ENCODE data around the gene SOX1.

Gene SOX1

DNA sequence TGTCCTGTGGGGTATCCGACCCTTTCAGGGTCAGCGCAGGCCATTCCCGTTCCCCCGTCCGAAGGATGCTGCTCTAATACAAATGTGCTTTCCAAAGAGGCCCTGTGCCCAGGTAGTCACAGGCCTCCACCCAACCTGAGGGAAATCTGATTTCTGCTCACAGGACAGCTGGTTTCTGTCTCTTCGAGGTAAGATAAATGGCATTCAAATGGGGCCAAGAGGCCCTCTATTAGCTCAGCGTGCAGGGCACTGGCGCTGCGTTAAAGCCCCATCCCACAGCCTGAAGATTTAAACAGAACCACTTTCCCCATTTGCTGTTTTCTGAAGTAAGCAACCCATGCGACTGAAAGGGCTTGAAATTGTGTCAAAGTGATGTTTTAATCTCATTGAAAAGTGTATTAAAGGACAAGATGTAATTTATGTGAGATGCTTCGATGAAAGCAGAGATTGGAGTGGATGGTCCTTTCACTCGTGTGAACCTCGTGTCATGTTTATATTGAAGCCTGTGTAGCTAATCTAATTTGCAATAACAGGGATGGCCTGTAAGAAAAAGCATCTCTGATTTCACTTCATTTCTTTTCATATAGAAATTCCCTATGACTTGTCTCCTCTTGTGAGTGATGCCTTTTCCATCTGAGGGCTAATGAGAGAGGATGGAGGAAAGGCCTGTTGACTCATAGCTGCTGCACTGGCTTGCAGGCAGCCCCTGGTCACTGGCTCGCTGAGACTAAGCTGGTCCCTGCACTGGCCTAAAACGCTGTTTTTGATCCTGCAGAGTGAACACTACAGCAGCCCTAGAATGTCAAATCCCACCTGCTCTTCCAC is 7.3 kb upstream of the SOX1 start:
- TF ChIP-seq EZH2 (optimal IDR thresholded peaks at IDR 0.05; ENCODE audit: low read depth, low read length): no peak
- no peak for DNase-seq
- no peak overlapping the region for H3K9ac ChIP-seq (ENCODE audit: low read length)
- no peaks in the 10 kb centered on the region for H3K9me3 ChIP-seq (replicated peaks; ENCODE audit: insufficient read depth, low read length)
- no peak overlapping the region for H2AFZ ChIP-seq (ENCODE audit: low read length)
- H3K36me3 ChIP-seq (replicated peaks; ENCODE audit: insufficient read depth, low read length): no peaks in the 10 kb centered on the region
- no peaks in the 10 kb centered on the region for H4K20me1 ChIP-seq (ENCODE audit: insufficient read depth, low read length)
- no peaks in the 10 kb centered on the region for H3K4me1 ChIP-seq (ENCODE audit: low read length)
- no peaks in the 10 kb centered on the region for H3F3A ChIP-seq (ENCODE audit: insufficient read depth, low read length)
- no peaks in the 10 kb centered on the region for H3K9me2 ChIP-seq (replicated peaks; ENCODE audit: insufficient read depth, low read length)
- no peaks in the 10 kb centered on the region for H3K79me2 ChIP-seq (ENCODE audit: low read length)
- no peak overlapping the region for H3K4me3 ChIP-seq (ENCODE audit: low read length)
- peaks cover 12% of the 10 kb centered on the region; the same call in 1 of the 2 replicates for H3K27me3 ChIP-seq (replicated peaks; ENCODE audit: insufficient read depth, low read length)
- no peak overlapping the region for H3K27ac ChIP-seq (ENCODE audit: low read length)
- no peak overlapping the region for H3K4me2 ChIP-seq (ENCODE audit: low read depth, low read length)

DNA sequence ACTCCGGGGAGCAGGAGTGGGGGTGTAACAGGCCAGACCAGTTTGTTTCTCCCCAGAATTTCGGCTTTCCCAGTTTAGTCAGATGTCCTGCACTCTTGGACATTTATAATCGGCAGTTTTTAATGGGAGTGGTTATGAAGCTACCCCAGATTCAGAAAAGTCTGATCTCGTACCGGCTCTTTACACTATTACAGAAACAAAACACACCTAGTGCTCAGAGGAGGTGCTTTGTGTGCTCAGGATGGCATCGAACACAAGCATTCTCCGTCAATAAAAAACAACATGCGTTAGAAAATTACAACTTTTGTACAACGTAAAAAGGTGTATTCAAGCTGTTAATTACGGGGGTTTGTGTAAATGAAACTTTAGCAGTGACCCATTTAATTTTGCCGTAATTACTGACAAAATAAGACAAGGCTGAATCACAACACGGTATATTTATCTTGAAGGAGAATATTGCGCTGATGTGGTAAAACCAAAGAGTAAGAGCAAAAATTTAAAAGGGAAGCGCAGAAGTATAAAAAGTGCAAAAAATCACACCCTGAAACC is 6.6 kb upstream of the SOX1 start:
- DNase-seq: no peak

DNA sequence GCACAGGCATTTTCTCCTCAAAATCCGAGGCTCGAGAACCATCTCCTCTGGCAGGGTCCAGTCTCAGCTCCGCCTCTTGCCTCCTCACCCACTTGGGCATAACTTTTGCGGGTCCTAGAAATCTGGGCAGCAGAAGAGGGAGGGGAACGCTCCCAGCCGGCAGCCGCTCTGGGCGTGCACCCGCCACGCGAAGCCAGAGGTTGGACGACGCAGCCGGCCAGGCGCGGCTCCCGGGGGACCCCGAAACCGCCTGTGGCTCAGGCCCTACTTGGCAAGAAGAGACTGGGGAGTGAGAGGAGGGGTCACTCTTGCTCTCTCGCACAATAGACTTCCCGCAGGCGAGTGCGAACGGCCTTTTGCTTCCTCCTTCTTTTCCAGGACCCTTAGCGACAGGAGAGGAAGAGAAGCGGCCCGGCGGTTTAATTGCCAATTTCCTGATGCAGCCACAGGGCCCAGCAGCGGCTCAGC is 6.0 kb upstream of the SOX1 start:
- H3K4me3 ChIP-seq (ENCODE audit: low read length): no peak overlapping the region
- H3K27me3 ChIP-seq (replicated peaks; ENCODE audit: insufficient read depth, low read length): peaks cover 12% of the 10 kb centered on the region; the same call in 1 of the 2 replicates
- no peak overlapping the region for H3K4me2 ChIP-seq (ENCODE audit: low read depth, low read length)
- H3K4me1 ChIP-seq (ENCODE audit: low read length): no peaks in the 10 kb centered on the region
- no peak overlapping the region for H3K9ac ChIP-seq (ENCODE audit: low read length)
- H3K9me3 ChIP-seq (replicated peaks; ENCODE audit: insufficient read depth, low read length): no peaks in the 10 kb centered on the region
- no peak overlapping the region for H2AFZ ChIP-seq (ENCODE audit: low read length)
- TF ChIP-seq EZH2phosphoT487 (IDR thresholded peaks at IDR 0.05; ENCODE audit: low read length) (no peak), EZH2 (optimal IDR thresholded peaks at IDR 0.05; ENCODE audit: low read depth, low read length) (no peak)
- TF ChIP-seq, protein P1, sequence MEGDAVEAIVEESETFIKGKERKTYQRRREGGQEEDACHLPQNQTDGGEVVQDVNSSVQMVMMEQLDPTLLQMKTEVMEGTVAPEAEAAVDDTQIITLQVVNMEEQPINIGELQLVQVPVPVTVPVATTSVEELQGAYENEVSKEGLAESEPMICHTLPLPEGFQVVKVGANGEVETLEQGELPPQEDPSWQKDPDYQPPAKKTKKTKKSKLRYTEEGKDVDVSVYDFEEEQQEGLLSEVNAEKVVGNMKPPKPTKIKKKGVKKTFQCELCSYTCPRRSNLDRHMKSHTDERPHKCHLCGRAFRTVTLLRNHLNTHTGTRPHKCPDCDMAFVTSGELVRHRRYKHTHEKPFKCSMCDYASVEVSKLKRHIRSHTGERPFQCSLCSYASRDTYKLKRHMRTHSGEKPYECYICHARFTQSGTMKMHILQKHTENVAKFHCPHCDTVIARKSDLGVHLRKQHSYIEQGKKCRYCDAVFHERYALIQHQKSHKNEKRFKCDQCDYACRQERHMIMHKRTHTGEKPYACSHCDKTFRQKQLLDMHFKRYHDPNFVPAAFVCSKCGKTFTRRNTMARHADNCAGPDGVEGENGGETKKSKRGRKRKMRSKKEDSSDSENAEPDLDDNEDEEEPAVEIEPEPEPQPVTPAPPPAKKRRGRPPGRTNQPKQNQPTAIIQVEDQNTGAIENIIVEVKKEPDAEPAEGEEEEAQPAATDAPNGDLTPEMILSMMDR (IDR thresholded peaks at IDR 0.05; ENCODE audit: low read length): no peak
- H3F3A ChIP-seq (ENCODE audit: insufficient read depth, low read length): no peaks in the 10 kb centered on the region
- DNase-seq: no peak
- no peaks in the 10 kb centered on the region for H3K36me3 ChIP-seq (replicated peaks; ENCODE audit: insufficient read depth, low read length)
- H3K27ac ChIP-seq (ENCODE audit: low read length): no peak overlapping the region
- no peaks in the 10 kb centered on the region for H3K79me2 ChIP-seq (ENCODE audit: low read length)
- no peaks in the 10 kb centered on the region for H4K20me1 ChIP-seq (ENCODE audit: insufficient read depth, low read length)
- H3K9me2 ChIP-seq (replicated peaks; ENCODE audit: insufficient read depth, low read length): no peaks in the 10 kb centered on the region

More for the DNA sequence above, 6.6 kb upstream of the SOX1 start:
- no peak for TF ChIP-seq EZH2 (optimal IDR thresholded peaks at IDR 0.05; ENCODE audit: low read depth, low read length)
- TF ChIP-seq, protein P1 (IDR thresholded peaks at IDR 0.05; ENCODE audit: low read length): no peak
- no peak for TF ChIP-seq EZH2phosphoT487 (IDR thresholded peaks at IDR 0.05; ENCODE audit: low read length)
- Histone ChIP-seq H3K27ac (ENCODE audit: low read length) (no peak overlapping the region), H3K36me3 (replicated peaks; ENCODE audit: insufficient read depth, low read length) (no peaks in the 10 kb centered on the region), H4K20me1 (ENCODE audit: insufficient read depth, low read length) (no peaks in the 10 kb centered on the region), H3K9ac (ENCODE audit: low read length) (no peak overlapping the region), H3K9me3 (replicated peaks; ENCODE audit: insufficient read depth, low read length) (no peaks in the 10 kb centered on the region), H3K4me1 (ENCODE audit: low read length) (no peaks in the 10 kb centered on the region), H3K27me3 (replicated peaks; ENCODE audit: insufficient read depth, low read length) (peaks cover 12% of the 10 kb centered on the region; the same call in 1 of the 2 replicates), H3K4me2 (ENCODE audit: low read depth, low read length) (no peak overlapping the region), H3F3A (ENCODE audit: insufficient read depth, low read length) (no peaks in the 10 kb centered on the region), H3K79me2 (ENCODE audit: low read length) (no peaks in the 10 kb centered on the region), H3K4me3 (ENCODE audit: low read length) (no peak overlapping the region), H3K9me2 (replicated peaks; ENCODE audit: insufficient read depth, low read length) (no peaks in the 10 kb centered on the region), H2AFZ (ENCODE audit: low read length) (no peak overlapping the region)
